MM.1S (cell line): ENCODE results near the gene DNALI1.

Source experiments
- DNase-seq: peaks from one replicate; pipeline ENCODE4 v3.0.0-alpha.2; 2015
- H2AFZ ChIP-seq: fragments of 300-600 bp; sonication (generic); 2 replicates; pipeline ENCODE4 v1.6.0; 2016; ENCODE audit warnings: antibody characterized with exemption, low read length
- H3F3A ChIP-seq: fragments of 300-600 bp; sonication (generic); 2 replicates; pipeline ENCODE4 v1.6.1; 2016; ENCODE audit warnings: mild to moderate bottlenecking, antibody characterized with exemption, low read length, moderate library complexity, mixed read lengths; ENCODE audit not compliant: insufficient read depth
- H3K27ac ChIP-seq: fragments of 300-600 bp; sonication (generic); 2 replicates; pipeline ENCODE4 v1.5.1; 2016; ENCODE audit warnings: mild to moderate bottlenecking, low read length
- H3K27me3 ChIP-seq: fragments of 300-600 bp; sonication (generic); replicated peaks from 2 replicates; pipeline ENCODE4 v1.6.0; 2016; ENCODE audit warnings: low read length; ENCODE audit not compliant: insufficient read depth
- H3K36me3 ChIP-seq: fragments of 300-600 bp; sonication (generic); replicated peaks from 2 replicates; pipeline ENCODE4 v1.6.1; 2016; ENCODE audit warnings: mild to moderate bottlenecking, low read length, mixed read lengths; ENCODE audit not compliant: insufficient read depth
- H3K4me1 ChIP-seq: fragments of 300-600 bp; sonication (generic); 2 replicates; pipeline ENCODE4 v1.6.1; 2016; ENCODE audit warnings: low read length, mixed read lengths
- H3K4me2 ChIP-seq: fragments of 300-600 bp; sonication (generic); 2 replicates; pipeline ENCODE4 v1.6.0; 2016; ENCODE audit warnings: low read depth, low read length
- H3K4me3 ChIP-seq: fragments of 300-600 bp; sonication (generic); 2 replicates; pipeline ENCODE4 v1.5.1; 2016; ENCODE audit warnings: low read length, mixed read lengths
- H3K79me2 ChIP-seq: fragments of 300-600 bp; sonication (generic); 2 replicates; pipeline ENCODE4 v1.6.1; 2016; ENCODE audit warnings: mixed run types, low read length, mixed read lengths
- H3K9ac ChIP-seq: fragments of 300-600 bp; sonication (generic); 2 replicates; pipeline ENCODE4 v1.6.1; 2016; ENCODE audit warnings: low read length, mixed read lengths
- H3K9me2 ChIP-seq: fragments of 300-600 bp; sonication (generic); replicated peaks from 2 replicates; pipeline ENCODE4 v1.6.1; 2016; ENCODE audit warnings: mild to moderate bottlenecking, low read length, mixed read lengths; ENCODE audit not compliant: insufficient read depth
- H3K9me3 ChIP-seq: fragments of 300-600 bp; sonication (generic); replicated peaks from 2 replicates; pipeline ENCODE4 v1.6.1; 2016; ENCODE audit warnings: mild to moderate bottlenecking, low read length, mixed read lengths; ENCODE audit not compliant: insufficient read depth
- H4K20me1 ChIP-seq: fragments of 300-600 bp; sonication (generic); 2 replicates; pipeline ENCODE4 v1.6.1; 2016; ENCODE audit warnings: mild to moderate bottlenecking, low read length, moderate library complexity, mixed read lengths; ENCODE audit not compliant: insufficient read depth
- EZH2 ChIP-seq: fragments of 300-600 bp; sonication (generic); optimal IDR thresholded peaks from 2 replicates; pipeline ENCODE3; 2017; ENCODE audit warnings: low read depth, mild to moderate bottlenecking, antibody characterized with exemption, low read length, mixed read lengths
- EZH2phosphoT487 ChIP-seq: fragments of 300-600 bp; sonication (generic); IDR thresholded peaks from 2 replicates; pipeline ENCODE4 v1.6.1; 2018; ENCODE audit warnings: antibody characterized with exemption, low read length
- TF ChIP-seq, protein P1 (sequence below): fragments of 300-600 bp; sonication (generic); IDR thresholded peaks from 2 replicates; pipeline ENCODE4 v1.5.1; 2016; ENCODE audit warnings: antibody characterized with exemption, low read length, mixed read lengths

DNALI1 gene

DNA sequence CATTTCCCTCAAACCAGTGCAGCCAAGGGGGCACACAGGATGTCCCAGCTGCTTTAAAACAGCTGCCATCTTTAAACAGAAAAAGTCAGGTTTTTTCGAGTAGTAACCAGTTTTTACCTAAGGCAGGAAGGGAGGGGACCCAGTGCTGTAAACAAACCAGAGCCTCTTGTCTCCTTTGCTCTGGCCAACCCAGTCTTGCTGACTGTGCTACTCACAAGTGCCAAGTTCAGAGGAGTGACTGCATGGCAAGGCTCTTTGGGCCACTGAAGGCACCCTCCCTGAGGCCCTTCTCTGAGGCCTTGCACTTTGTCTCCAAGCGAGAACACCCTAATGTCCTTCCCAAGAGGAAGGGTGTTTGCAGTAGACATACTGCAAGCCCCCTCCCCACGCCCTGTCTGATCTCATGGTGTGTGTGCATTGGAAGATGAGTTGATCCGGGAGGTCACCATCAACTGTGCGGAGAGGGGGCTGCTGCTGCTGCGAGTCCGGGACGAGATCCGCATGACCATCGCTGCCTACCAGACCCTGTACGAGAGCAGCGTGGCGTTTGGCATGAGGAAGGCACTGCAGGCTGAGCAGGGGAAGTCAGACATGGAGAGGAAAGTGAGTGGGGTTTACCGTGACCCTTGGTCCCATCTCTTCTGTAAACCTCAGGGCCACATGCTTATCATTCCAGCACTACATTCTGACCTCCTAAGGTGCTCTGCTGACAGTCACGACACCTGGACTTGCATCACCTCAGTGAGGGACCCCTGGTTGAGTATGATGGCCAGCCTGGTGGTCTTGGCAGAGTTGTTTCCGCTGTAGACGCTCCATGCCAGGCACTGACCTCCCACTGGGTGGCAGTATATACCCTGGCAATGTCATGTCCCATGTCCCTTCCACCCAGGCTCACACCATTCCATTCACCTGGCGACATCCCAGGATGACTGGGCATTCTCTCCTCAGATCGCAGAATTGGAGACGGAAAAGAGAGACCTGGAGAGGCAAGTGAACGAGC, 4.7 kb downstream of the DNALI1 start:
- Histone ChIP-seq H3K4me2 (no peak overlapping the region), H2AFZ (no peak overlapping the region), H3K9me2 (no peaks in the 10 kb centered on the region), H3K27ac (no peak overlapping the region), H3K9me3 (no peaks in the 10 kb centered on the region), H3K36me3 (peaks cover 3% of the 10 kb centered on the region; the same call in 1 of the 2 replicates), H3K79me2 (no peaks in the 10 kb centered on the region), H3K4me3 (no peak overlapping the region), H3K27me3 (no peaks in the 10 kb centered on the region), H3K9ac (no peak overlapping the region), H4K20me1 (no peaks in the 10 kb centered on the region), H3K4me1 (peaks cover 2% of the 10 kb centered on the region), H3F3A (0 out of 2 replicates have a peak, but pooled peaks cover 6% of the 10 kb centered on the region)
- TF ChIP-seq, protein P1, sequence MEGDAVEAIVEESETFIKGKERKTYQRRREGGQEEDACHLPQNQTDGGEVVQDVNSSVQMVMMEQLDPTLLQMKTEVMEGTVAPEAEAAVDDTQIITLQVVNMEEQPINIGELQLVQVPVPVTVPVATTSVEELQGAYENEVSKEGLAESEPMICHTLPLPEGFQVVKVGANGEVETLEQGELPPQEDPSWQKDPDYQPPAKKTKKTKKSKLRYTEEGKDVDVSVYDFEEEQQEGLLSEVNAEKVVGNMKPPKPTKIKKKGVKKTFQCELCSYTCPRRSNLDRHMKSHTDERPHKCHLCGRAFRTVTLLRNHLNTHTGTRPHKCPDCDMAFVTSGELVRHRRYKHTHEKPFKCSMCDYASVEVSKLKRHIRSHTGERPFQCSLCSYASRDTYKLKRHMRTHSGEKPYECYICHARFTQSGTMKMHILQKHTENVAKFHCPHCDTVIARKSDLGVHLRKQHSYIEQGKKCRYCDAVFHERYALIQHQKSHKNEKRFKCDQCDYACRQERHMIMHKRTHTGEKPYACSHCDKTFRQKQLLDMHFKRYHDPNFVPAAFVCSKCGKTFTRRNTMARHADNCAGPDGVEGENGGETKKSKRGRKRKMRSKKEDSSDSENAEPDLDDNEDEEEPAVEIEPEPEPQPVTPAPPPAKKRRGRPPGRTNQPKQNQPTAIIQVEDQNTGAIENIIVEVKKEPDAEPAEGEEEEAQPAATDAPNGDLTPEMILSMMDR, result peak; percentile 69
- no peak for TF ChIP-seq EZH2phosphoT487
- DNase-seq, result no peak

DNA sequence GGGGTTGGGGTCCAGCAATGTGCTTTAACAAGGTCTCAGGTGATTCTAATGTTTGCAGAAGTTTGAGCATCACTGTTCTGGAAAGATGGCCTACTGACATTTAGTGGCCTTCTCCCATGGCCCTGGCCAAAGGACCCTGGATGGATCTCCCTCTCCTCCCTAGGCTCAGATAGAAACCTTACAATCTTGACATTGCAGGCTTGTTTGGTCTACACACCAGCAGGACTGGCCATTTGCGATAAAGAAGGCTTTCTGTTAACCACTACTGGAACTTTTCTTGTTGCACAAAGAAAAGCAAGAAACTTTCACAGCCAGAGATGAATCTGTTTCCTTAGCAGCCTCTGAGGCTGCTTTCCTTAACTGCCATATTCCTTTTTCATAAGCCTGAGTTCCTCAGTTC, 6.2 kb downstream of the DNALI1 start:
- Histone ChIP-seq H3K36me3 (peaks cover 18% of the 10 kb centered on the region; the same call in 1 of the 2 replicates), H3K4me1 (no peaks in the 10 kb centered on the region), H3K9me2 (no peaks in the 10 kb centered on the region), H3F3A (0 out of 2 replicates have a peak, but pooled peaks cover 3% of the 10 kb centered on the region), H3K27me3 (no peaks in the 10 kb centered on the region), H3K4me2 (no peak overlapping the region), H3K4me3 (no peak overlapping the region), H3K9me3 (no peaks in the 10 kb centered on the region), H3K79me2 (no peaks in the 10 kb centered on the region), H3K27ac (no peak overlapping the region), H4K20me1 (no peaks in the 10 kb centered on the region), H2AFZ (no peak overlapping the region), H3K9ac (no peak overlapping the region)
- TF ChIP-seq, protein P1, result no peak
- TF ChIP-seq EZH2phosphoT487 (no peak), EZH2 (no peak)
- DNase-seq, result no peak

DNA sequence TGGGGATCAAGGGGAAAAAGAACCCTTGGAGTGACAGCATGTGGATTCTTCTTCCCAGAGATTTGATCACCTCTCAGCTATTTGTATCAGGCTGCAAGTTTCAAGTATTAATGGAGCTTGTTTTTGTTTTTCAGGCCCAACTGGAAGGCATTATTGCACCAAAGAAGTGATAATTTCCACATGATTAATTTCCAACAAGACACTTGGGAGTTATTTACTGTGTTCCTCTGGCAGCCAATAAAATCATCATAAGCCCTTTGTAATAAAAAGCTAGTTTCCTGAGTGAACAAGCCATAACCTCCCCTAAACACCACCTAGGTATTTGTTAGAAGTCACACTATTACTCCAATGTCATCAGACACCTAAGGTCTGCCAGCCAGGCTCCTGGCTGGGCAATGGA, 8.2 kb downstream of the DNALI1 start:
- H2AFZ ChIP-seq, result no peak overlapping the region
- H3K27me3 ChIP-seq, result no peaks in the 10 kb centered on the region
- TF ChIP-seq EZH2 (no peak), EZH2phosphoT487 (no peak)
- TF ChIP-seq, protein P1, result no peak
- no peaks in the 10 kb centered on the region for H3K9me3 ChIP-seq
- H3K4me3 ChIP-seq, result no peak overlapping the region
- H3K9me2 ChIP-seq, result no peaks in the 10 kb centered on the region
- H4K20me1 ChIP-seq, result no peaks in the 10 kb centered on the region
- 0 out of 2 replicates have a peak, but pooled peaks cover 3% of the 10 kb centered on the region for H3F3A ChIP-seq
- no peaks in the 10 kb centered on the region for H3K79me2 ChIP-seq
- H3K9ac ChIP-seq, result no peak overlapping the region
- DNase-seq, result no peak
- peaks cover 23% of the 10 kb centered on the region; the same call in 1 of the 2 replicates for H3K36me3 ChIP-seq
- H3K4me1 ChIP-seq, result peaks cover 2% of the 10 kb centered on the region; the same call in 1 of the 2 replicates
- H3K27ac ChIP-seq, result no peak overlapping the region
- H3K4me2 ChIP-seq, result no peak overlapping the region
